NCI-H345 treated with DMSO at 0.1 percent for 48 hours (cell line): ENCODE results near the gene SLC25A4.
A peak's percentile ranks its signal among the peaks of the same experiment; 100 is the strongest.
"Not testable (repeated sequence)": the region's sequence is repeated elsewhere in the genome, so short reads cannot be mapped to it uniquely, and the experiment has no call there.

Experiments used
- DNase-seq: peaks from one replicate; lab custom pipeline; 2025; ENCODE audit not compliant: unreplicated experiment; lab: John Stamatoyannopoulos, UW

The SLC25A4 gene

GRCh38 chr4:185171373-185172071 lies 28.5 kb downstream of the SLC25A4 start:
- no peak for DNase-seq

GRCh38 chr4:185179488-185179887 lies 36.4 kb downstream of the SLC25A4 start:
- DNase-seq: no peak

- DNase-seq: no peak
Measured at GRCh38 chr4:185182239-185182638, 39.2 kb downstream of the SLC25A4 start.

- peak; percentile 71 for DNase-seq
Measured at GRCh38 chr4:185183622-185184281, 40.7 kb downstream of the SLC25A4 start.

- no peak for DNase-seq
Measured at GRCh38 chr4:185186769-185187168, 43.7 kb downstream of the SLC25A4 start.

- no peak for DNase-seq
Measured at GRCh38 chr4:185189606-185190305, 46.7 kb downstream of the SLC25A4 start.

- DNase-seq: no peak
Measured at GRCh38 chr4:185190306-185190856, 47.3 kb downstream of the SLC25A4 start.

GRCh38 chr4:185192059-185192458 lies 49.0 kb downstream of the SLC25A4 start:
- DNase-seq: no peak

- no peak for DNase-seq
Measured at GRCh38 chr4:185194924-185195888, 52.1 kb downstream of the SLC25A4 start.

DNA sequence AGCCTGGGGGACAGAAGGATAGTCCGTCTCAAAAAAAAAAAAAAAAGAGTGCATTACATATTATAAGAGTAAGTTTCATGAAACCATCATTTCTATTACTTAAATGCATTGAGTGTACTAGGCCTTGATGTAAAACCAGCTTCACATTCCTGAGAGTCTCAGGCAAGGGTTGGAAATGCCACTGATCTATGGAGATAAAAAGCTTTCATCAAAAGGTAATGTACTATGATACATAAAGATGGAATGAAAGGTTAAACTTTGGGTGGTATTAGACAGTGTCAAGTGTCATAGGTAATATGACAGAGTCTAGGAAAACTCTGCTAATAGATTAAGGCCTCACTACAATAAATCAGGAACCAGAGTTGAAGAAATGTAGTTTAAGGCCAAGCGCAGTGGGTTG lies 53.4 kb downstream of the SLC25A4 start:
- no peak for DNase-seq

- DNase-seq: not testable (repeated sequence)
Measured at GRCh38 chr4:185198189-185198588, 55.1 kb downstream of the SLC25A4 start.
